Suppressor macrophage treated with lipopolysaccharide for 1 hour (primary cell): Measurements from ENCODE around the gene MCCC1.

Experiments
- DNase-seq, 3 donors: peaks; one replicate each; pipeline ENCODE4 v3.0.0-alpha.2; 2020 to 2022

The MCCC1 gene

DNA sequence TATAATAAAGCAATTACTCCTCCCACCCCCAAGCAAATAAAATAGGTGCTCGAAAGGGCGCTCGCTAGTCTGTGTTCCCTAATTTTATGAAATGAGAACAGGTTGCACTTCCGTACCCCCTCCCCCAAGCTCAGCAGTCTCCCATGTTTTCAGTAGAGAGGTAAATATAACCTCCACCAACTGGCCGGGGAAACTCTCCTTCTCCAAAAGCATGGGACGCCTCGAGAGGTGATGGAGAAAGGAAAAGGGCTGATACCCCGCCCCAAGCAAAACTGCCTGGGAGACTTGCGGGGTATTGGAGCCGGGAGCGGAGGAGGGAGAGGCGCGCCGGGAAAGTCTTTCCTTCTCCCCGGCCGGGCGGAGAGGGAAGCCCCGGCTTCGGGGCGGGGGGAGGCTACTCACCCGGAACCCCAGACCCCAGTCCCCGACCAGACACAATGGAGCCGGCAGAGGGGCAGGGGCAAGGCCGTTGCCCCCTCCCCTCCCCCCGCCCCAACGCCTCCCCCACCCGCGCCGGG is 119.6 kb downstream of the MCCC1 start:
- peak; percentile 63 to 84 (median 68) for DNase-seq

DNA sequence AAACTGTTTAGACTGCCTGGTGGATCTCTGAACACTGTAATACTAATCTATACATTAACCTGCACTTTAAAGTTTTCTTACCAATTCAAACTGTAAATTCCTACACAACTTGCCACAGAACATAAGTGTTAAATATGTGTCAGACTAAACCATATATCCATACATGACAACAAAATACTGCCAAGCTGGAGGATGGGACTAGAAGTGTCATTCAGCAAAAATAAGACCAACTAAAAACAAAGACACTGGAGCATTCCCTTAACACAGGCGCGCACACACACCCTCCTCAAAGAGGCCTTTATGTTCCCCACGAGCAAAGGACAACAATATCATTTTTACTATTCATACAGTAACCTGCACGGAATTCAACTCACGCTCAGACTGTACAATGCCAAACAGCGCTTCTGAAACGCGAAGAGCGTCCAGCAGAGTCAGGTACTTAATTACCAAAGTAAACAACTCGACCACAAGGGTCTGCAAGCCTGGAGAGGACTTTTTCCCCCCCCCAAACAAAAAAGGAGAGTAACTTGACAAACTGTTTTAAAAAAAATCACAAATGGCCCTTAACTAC is 120.1 kb downstream of the MCCC1 start:
- no peak for DNase-seq

DNA sequence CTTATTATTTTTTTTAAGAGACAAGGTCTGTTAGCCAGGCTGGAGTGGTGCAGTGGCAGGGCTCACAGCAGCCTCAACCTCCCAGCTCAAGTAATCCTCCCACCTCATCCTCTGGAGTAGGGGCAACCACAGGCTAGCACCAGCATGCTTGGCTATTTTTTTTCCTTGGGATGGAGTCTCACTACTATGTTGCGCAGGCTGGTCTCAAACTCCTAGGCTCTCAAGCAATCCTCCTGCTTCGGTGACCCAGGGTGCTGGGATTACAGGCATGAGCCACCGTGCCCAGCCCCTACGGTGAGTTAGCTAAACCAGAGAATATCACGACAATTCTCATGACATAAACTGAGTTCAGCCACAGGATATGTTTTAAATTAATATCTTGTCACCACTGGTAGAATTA is 120.9 kb downstream of the MCCC1 start:
- no peak for DNase-seq

DNA sequence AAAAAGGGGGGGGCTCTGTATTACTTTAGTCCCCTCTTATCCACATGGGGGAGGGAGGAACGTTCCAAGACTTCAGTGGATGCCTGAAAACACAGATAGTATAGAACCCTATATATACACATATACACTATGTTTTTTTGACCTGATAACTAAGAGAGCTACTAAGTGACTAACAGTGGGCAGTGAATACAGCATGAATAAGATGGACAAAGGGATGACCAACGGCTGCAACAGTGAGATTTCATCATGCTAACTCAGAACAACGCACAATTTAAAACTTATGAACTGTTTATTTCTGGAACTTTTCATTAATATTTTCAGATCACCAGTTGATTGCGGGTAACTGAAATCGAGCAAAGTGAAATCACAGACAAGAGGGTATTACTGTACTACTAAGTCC is 126.2 kb downstream of the MCCC1 start:
- DNase-seq, result no peak

DNA sequence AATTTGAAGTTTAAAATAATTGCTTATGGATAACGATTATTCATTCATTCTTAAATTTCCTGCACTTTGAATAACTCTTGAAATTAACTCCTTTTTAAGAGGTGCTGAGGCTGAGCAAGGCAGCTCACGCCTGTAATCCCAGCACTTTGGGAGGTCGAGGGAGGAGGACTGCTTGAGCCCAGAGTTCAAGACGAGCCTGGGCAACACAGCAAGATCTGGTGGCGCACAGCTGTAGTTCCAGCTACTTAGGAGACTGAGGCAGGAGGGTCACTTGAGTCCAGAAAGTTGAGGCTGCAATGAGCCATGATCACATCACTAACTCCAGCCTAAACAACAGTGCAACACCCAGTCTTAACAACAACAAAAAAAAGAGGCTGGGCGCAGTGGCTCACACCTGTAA is 126.9 kb downstream of the MCCC1 start:
- no peak for DNase-seq

DNA sequence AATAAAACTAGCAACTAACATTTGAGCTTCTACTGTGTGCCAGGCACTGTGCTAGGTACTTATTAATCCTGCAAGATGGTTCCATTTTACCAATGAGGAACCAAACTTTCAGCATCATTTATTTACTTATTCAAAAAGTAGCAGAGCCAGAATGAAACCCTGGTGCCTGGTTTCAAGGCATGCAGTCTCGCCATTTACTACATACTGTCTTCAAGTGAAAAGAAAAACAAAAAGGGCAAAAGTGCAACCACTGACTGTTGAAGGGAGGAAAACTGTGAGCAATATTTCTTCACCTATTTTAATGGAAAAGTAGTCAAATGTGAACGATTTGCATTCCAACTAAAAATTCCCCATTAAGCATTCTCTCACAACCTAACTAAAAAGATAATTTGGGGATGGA is 127.7 kb downstream of the MCCC1 start:
- DNase-seq, result no peak

DNA sequence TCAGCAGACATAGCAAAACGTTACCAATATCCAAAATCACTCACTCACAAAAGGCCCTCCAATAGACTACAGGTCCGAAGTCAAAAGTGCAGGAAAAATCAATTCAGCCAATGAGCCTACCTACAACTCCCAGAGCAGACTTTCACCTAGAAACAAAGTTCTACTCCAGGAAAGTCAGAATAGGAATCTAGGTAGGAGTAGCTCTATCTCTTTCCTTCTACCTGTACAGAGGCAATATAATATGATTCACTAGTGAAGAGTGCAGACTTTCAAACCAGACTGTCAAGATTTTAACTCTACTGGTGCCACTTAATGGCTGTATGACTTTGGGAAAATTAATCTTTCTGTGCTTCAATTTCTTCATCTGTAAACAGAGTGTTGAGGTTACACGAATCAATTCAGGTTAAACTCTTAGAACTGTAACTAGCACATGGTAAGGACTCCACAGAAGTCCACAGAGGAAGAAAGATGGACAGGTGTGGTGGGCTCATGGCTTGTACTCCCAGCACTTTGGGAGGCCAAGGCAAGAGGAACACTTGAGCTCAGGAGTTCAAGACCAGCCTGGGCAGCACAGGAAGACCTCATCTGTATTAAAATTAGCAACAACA is 128.4 kb downstream of the MCCC1 start:
- no peak for DNase-seq

DNA sequence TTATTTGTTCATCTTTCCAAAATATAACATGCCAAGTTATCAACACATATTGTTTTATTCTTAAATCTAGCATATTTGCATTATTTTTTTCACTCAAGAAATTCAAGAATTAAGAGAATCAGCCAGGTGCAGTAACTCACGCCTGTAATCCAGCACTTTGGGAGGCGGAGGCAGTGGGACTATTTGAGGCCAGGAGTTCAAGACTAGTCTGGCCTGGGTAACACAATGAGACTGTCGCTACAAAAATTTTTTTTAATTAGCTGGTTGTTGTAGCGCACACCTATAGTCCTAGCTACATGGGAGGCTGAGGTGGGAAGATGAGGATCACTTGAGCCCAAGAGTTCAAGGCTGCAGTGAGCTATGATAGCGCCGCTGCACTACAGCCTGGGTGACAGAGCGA is 129.4 kb downstream of the MCCC1 start:
- DNase-seq, result no peak

DNA sequence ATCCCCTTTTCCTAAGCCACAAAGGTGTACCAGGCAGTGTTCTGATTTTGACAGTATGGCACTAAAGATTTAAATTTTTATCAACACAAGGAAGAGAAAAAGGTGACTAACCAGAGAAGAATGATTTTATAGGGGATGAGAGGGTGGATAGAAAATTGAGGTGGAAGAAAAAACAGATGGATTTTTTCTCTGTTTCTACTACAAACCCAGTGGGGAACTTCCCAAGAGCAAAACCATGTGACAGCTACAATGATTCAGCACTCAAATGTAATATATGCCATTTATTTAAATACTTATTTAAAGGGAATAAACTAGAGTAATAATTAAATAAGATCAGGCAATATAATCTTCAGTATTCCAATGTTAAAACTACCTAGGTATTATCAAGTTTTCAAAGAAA is 130.0 kb downstream of the MCCC1 start:
- DNase-seq, result peak; percentile 50 to 74 (median 64)

DNA sequence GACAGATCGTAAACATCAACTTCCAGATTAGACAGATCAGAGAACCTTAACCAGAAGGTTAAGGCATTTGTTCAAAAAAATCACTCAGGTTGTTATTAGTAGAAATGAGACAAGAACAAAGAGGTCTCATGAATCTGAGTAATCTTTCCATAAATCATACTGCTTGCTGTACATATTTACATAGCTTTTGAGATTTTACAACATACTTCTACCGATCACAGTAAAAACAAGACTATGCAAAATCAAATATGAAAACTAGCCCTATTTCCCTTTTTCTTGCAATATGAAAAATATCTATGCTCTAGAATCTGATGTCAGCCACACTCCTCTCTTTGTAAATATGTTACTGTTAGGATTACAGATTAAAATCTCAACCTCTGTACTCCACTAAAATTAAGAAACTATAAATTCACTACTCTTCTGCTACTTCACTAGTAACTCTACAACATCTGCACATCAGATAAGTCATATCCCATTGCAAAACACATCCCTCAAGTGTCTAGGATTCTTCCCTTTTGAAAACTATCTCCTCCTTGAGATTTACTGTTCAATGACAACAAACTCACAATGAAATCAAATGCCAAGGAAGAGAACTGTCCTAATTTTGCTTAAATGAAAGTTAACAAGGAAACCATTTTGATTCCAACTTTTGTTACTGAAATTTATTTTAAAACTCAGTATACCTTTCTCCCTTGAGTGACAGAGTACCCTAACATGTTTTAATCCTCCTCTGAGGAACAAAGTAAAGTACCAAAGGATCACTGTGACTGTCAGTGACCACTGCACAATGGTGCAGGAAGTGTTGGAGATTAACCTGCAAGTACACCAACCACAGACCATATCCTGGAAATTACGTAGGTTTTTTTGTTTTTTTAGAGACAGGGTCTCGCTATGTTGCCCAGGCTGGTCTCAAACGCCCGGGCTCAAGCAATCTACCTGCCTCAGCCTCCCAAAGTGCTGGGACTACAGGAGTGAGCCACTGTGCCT is 131.8 kb downstream of the MCCC1 start:
- DNase-seq, result peak in 2 of 3 donors; percentile 51 to 53

DNA sequence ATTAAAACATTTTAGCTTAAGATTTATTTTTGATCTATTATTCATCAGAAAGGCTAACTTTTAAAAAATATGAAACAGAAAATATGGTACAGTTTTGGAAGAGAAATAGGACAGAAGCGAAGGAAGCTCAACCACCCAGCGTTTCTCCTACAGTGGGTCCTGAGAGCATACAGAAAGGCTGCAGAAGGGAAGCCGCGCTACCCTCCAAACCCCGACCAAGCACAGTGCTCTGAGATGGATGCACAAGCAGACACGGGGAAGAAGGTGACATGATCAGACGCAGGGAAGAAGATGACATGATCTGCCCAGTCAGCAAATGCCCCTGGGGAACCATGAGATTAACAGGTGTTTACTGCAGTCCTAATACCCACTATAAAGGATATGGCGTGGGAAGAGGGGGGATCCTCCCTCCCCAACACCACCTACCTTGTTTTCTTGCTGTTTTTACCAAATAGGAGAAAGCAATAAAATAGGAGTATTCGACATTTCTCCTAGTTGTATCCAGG is 133.4 kb downstream of the MCCC1 start:
- DNase-seq, result no peak
